Fibroblast of villous mesenchyme (primary cell): ENCODE data around the gene CTNNA2. TPM values are rescaled to one million over a fixed set of nuclear protein-coding genes. Genes with fewer than 3 reads are reported as not detected.

ENCODE experiments used
- DNase-seq: peaks from one replicate; pipeline ENCODE4 v3.0.0-alpha.2; 2010; ENCODE audit warnings: low read depth
- H3K4me3 ChIP-seq: 2 replicates; pipeline ENCODE4 v1.5.1; 2011; ENCODE audit warnings: low read depth, mild to moderate bottlenecking, low read length
- total RNA-seq: library from RNA; depleted of rRNA; stranded (reverse); fragments of >200 nt; gene quantifications from 2 replicates; pipeline ENCODE4 v1.2.3, GENCODE V29; 2012
- TF ChIP-seq, protein P1 (sequence below): IDR thresholded peaks from 2 replicates; pipeline ENCODE4 v1.5.1; 2012; ENCODE audit warnings: low read depth, mild to moderate bottlenecking, low read length; ENCODE audit not compliant: insufficient read depth

CTNNA2 gene
- total RNA-seq, 1 donor, result not detected

DNA sequence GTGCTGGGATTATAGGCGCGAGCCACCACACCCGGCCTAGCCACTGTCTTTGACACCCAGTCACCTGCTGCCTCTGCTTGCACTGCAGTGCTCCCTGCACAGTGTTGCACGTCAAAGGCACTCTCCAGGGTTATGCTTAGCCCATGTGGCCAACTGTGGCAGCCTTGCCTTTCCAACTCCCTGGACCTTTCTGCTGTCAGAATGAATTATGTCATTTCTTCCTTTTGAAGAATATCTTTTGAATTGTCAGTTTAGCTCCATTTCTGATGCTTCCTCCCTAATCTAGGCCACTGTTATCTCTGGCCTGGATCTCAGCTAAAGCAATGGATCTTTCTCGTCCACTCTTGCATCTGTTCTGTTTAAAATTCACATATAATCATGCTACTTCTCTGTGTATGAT is 821.0 kb downstream of the CTNNA2 start:
- DNase-seq, result no peak
- TF ChIP-seq, protein P1, sequence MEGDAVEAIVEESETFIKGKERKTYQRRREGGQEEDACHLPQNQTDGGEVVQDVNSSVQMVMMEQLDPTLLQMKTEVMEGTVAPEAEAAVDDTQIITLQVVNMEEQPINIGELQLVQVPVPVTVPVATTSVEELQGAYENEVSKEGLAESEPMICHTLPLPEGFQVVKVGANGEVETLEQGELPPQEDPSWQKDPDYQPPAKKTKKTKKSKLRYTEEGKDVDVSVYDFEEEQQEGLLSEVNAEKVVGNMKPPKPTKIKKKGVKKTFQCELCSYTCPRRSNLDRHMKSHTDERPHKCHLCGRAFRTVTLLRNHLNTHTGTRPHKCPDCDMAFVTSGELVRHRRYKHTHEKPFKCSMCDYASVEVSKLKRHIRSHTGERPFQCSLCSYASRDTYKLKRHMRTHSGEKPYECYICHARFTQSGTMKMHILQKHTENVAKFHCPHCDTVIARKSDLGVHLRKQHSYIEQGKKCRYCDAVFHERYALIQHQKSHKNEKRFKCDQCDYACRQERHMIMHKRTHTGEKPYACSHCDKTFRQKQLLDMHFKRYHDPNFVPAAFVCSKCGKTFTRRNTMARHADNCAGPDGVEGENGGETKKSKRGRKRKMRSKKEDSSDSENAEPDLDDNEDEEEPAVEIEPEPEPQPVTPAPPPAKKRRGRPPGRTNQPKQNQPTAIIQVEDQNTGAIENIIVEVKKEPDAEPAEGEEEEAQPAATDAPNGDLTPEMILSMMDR, result no peak
- no peak overlapping the region for H3K4me3 ChIP-seq

DNA sequence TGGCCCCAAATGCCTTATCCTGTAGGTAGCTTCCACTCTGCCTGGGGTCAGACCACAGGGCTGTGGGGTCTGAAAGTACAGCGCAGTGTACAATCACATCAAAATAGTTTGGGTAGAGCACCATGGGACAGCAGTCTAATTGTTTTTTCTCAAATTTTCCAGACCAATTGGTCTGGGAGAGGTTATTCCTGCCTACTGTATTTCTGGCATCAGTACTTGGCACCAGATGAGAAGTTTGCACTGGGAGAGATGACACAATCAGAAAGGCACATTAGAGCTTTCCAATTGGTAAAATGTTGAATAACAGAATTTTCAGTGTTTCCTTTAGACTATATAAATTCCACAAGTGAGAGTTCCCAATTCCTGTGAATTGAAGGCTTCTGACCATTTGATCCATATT is 822.6 kb downstream of the CTNNA2 start:
- TF ChIP-seq, protein P1, result no peak
- H3K4me3 ChIP-seq, result no peak overlapping the region
- no peak for DNase-seq

DNA sequence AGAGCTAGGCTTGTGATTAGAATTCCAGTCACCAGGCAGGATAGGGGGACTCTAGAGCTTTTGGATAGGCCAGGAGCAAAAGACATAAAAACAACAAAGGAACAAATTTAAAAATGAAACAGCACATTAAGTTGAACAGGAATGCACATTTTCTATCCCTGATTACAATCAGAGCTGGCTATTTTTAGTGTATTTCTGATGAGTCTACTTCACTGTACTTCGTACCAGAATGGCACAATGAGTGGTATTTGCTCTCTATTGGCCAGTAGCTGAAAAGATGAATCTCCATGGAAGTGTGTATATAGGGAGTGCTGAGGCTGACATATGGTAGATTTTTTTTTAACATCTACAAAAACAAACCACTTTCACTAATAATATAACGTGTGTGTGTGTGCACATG is 825.9 kb downstream of the CTNNA2 start:
- no peak overlapping the region for H3K4me3 ChIP-seq
- TF ChIP-seq, protein P1, result no peak
- no peak for DNase-seq

DNA sequence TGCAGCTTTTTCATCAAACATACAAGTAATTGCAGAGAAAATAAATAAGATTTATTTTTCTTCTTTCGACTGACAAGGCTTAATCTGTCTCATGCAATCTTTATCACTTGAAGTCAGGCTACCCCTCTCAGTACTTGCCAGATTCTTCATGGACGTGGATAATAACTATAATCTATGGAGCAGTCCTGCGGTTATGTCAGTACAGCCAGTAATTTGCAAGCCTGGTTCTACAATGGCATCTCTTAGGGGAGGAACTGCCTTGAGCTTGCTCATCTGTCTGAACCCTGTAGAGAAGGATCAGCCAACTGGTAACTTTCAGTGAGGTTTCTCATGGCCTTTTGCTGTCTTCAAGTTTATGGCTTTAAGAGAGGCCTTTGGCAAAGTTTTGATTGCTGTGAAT is 827.2 kb downstream of the CTNNA2 start:
- no peak overlapping the region for H3K4me3 ChIP-seq
- no peak for DNase-seq
- TF ChIP-seq, protein P1, result no peak

DNA sequence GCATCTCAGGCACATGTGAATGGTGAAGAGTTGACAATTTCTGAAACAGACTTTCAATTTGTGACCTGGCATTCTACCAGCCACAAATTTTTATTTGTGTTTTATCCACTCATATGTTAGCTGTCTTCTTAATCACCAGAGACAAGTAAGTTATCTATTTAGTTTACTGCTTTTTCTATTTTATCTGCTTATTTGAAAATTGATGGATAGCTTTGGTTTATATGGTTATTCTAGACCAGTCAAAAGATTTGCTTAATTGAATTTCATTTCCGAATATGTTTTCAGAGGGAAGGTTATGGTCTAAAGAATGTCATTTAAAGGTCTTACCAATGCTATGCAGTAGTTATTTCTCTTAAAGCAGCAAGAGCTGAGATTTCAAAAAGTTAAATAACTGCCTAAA is 835.2 kb downstream of the CTNNA2 start:
- TF ChIP-seq, protein P1, result no peak
- H3K4me3 ChIP-seq, result no peak overlapping the region
- DNase-seq, result no peak

DNA sequence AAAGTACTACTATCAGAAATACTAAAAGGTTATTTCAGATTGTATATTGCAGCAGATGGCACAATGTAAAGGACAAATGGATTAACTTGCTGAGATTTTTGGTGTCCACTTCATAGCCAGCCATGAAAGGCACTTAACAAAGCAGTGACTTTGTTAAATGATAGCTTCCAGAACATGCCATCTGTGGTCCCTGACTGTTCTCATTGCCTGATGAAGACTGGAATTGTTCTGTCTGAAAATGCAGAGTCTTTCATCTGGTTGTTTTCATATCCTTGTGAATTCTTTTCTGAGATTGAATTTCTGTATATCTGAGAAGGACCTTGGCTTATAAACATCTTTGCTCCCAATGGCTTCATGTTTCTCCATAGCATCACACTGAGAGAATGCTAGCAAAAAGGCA is 836.1 kb downstream of the CTNNA2 start:
- TF ChIP-seq, protein P1, result no peak
- DNase-seq, result no peak
- no peak overlapping the region for H3K4me3 ChIP-seq

DNA sequence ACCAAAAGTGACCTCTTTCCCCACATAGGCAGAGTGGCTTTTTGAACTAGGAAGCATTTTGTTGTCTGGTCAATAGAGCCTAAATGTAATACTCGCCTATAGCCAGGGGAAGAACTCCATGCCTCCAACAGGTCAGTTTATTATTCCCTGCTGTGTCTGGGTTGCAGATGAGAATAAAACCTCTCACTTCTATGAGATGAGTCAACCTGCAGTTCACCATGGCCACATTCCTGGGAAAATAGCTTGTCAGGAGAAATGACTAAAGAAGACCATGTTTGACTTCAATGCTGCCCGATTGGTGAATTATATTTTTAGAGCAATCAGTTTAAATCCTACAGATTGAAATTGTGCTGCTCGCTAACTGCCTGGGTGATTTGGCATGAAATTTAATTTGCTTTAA is 838.4 kb downstream of the CTNNA2 start:
- no peak for DNase-seq
- TF ChIP-seq, protein P1, result no peak
- no peak overlapping the region for H3K4me3 ChIP-seq
